Bronchial epithelial cell (primary cell): Measurements from ENCODE around the gene ADGRV1. TPM values are rescaled to one million over a fixed set of nuclear protein-coding genes. Genes with fewer than 3 reads are reported as not detected.

Source experiments
- DNase-seq: peaks from one replicate; pipeline ENCODE4 v3.0.0-alpha.2; 2010; ENCODE audit warnings: low read depth
- FAIRE-seq: peaks from 2 replicates; lab custom pipeline; 2011; peaks lifted over from hg19 to GRCh38; lab: Jason Lieb, UNC
- H3K27me3 ChIP-seq: 2 replicates; pipeline ENCODE4 v1.5.1; 2011; ENCODE audit warnings: low read length; ENCODE audit not compliant: control insufficient read depth, insufficient read depth
- H3K36me3 ChIP-seq: 2 replicates; pipeline ENCODE4 v1.5.1; 2011; ENCODE audit warnings: low read length; ENCODE audit not compliant: control insufficient read depth, insufficient read depth
- H3K4me3 ChIP-seq: 2 replicates; pipeline ENCODE4 v1.5.1; 2011; ENCODE audit warnings: mild to moderate bottlenecking, low read depth, low read length, control low read depth
- CTCF ChIP-seq: IDR thresholded peaks from 2 replicates; pipeline ENCODE4 v1.5.1; 2011; ENCODE audit warnings: mild to moderate bottlenecking, moderate library complexity, low read length, control low read depth, inconsistent platforms; ENCODE audit not compliant: insufficient read depth, severe bottlenecking
- total RNA-seq: library from RNA; depleted of rRNA; stranded (reverse); fragments of >200 nt; gene quantifications from 2 replicates; pipeline ENCODE4 v1.2.1, GENCODE V29; 2014

Gene ADGRV1
- total RNA-seq, 1 donor from 2014 or later: 1.6 TPM

GRCh38 chr5:90909101-90909503 lies 350.5 kb downstream of the ADGRV1 start:
- no peak for FAIRE-seq
- no peak for TF ChIP-seq CTCF
- Histone ChIP-seq H3K27me3 (no peaks in the 10 kb centered on the region), H3K4me3 (no peak overlapping the region), H3K36me3 (no peaks in the 10 kb centered on the region)
- no peak for DNase-seq

- no peak overlapping the region for H3K4me3 ChIP-seq
- FAIRE-seq: no peak
- H3K36me3 ChIP-seq: no peaks in the 10 kb centered on the region
- H3K27me3 ChIP-seq: no peaks in the 10 kb centered on the region
- TF ChIP-seq CTCF: no peak
- peak; percentile 85 for DNase-seq
These were observed 351.3 kb downstream of the ADGRV1 start for GRCh38 chr5:90909940-90910339.

GRCh38 chr5:90911169-90911568 lies 352.6 kb downstream of the ADGRV1 start:
- TF ChIP-seq CTCF: no peak
- Histone ChIP-seq H3K36me3 (no peaks in the 10 kb centered on the region), H3K27me3 (no peaks in the 10 kb centered on the region), H3K4me3 (no peak overlapping the region)
- no peak for FAIRE-seq
- no peak for DNase-seq

GRCh38 chr5:90912476-90912875 lies 353.9 kb downstream of the ADGRV1 start:
- no peak for FAIRE-seq
- no peak for TF ChIP-seq CTCF
- H3K27me3 ChIP-seq: no peaks in the 10 kb centered on the region
- H3K36me3 ChIP-seq: no peaks in the 10 kb centered on the region
- no peak overlapping the region for H3K4me3 ChIP-seq
- DNase-seq: no peak

- Histone ChIP-seq H3K36me3 (no peaks in the 10 kb centered on the region), H3K27me3 (no peaks in the 10 kb centered on the region), H3K4me3 (no peak overlapping the region)
- FAIRE-seq (no peak), DNase-seq (no peak)
- TF ChIP-seq CTCF: no peak
These were observed 356.8 kb downstream of the ADGRV1 start for GRCh38 chr5:90915393-90915792.
